ENCODE measurements around the gene UCK2.

UCK2 gene

GRCh38 chr1:165928075-165928731 lies 100.8 kb downstream of the UCK2 start:
- no peaks in the 10 kb centered on the region for H3K4me1 ChIP-seq (ENCODE audit: control insufficient read depth in 1 of 2, insufficient read depth in 2 of 2, low read length in 2 of 2)
- H3K27ac ChIP-seq (ENCODE audit: low read length): no peak overlapping the region
- no peaks in the 10 kb centered on the region for H3K36me3 ChIP-seq (ENCODE audit: control insufficient read depth in 1 of 2, insufficient read depth in 2 of 2, low read length in 2 of 2)
- no peak overlapping the region for H3K4me3 ChIP-seq (ENCODE audit: low read depth in 1 of 2, low read length in 2 of 2)
- H3K27me3 ChIP-seq (ENCODE audit: low read depth, low read length): no peaks in the 10 kb centered on the region
- no peaks in the 10 kb centered on the region for H3K9me3 ChIP-seq (ENCODE audit: control insufficient read depth in 1 of 2, low read length in 2 of 2)

GRCh38 chr1:165930961-165931360 lies 103.5 kb downstream of the UCK2 start:
- H3K4me1 ChIP-seq (ENCODE audit: control insufficient read depth in 1 of 2, insufficient read depth in 2 of 2, low read length in 2 of 2): no peaks in the 10 kb centered on the region
- no peaks in the 10 kb centered on the region for H3K9me3 ChIP-seq (ENCODE audit: control insufficient read depth in 1 of 2, low read length in 2 of 2)
- no peak overlapping the region for H3K4me3 ChIP-seq (ENCODE audit: low read depth in 1 of 2, low read length in 2 of 2)
- H3K27me3 ChIP-seq (ENCODE audit: low read depth, low read length): no peaks in the 10 kb centered on the region
- H3K36me3 ChIP-seq (ENCODE audit: control insufficient read depth in 1 of 2, insufficient read depth in 2 of 2, low read length in 2 of 2): no peaks in the 10 kb centered on the region
- H3K27ac ChIP-seq (ENCODE audit: low read length): no peak overlapping the region

- Histone ChIP-seq H3K27me3 (ENCODE audit: low read depth, low read length) (no peaks in the 10 kb centered on the region), H3K4me3 (ENCODE audit: low read depth in 1 of 2, low read length in 2 of 2) (no peak overlapping the region), H3K27ac (ENCODE audit: low read length) (no peak overlapping the region), H3K36me3 (ENCODE audit: control insufficient read depth in 1 of 2, insufficient read depth in 2 of 2, low read length in 2 of 2) (no peaks in the 10 kb centered on the region), H3K9me3 (ENCODE audit: control insufficient read depth in 1 of 2, low read length in 2 of 2) (no peaks in the 10 kb centered on the region), H3K4me1 (ENCODE audit: control insufficient read depth in 1 of 2, insufficient read depth in 2 of 2, low read length in 2 of 2) (no peaks in the 10 kb centered on the region)
Observed at GRCh38 chr1:165933446-165934170, 106.2 kb downstream of the UCK2 start.

- no peak overlapping the region for H3K27ac ChIP-seq (ENCODE audit: low read length)
- no peaks in the 10 kb centered on the region for H3K9me3 ChIP-seq (ENCODE audit: control insufficient read depth in 1 of 2, low read length in 2 of 2)
- H3K4me1 ChIP-seq (ENCODE audit: control insufficient read depth in 1 of 2, insufficient read depth in 2 of 2, low read length in 2 of 2): no peaks in the 10 kb centered on the region
- H3K36me3 ChIP-seq (ENCODE audit: control insufficient read depth in 1 of 2, insufficient read depth in 2 of 2, low read length in 2 of 2): no peaks in the 10 kb centered on the region
- H3K27me3 ChIP-seq (ENCODE audit: low read depth, low read length): no peaks in the 10 kb centered on the region
- no peak overlapping the region for H3K4me3 ChIP-seq (ENCODE audit: low read depth in 1 of 2, low read length in 2 of 2)
Observed at GRCh38 chr1:165936542-165936941, 109.1 kb downstream of the UCK2 start.

- no peaks in the 10 kb centered on the region for H3K4me1 ChIP-seq (ENCODE audit: control insufficient read depth in 1 of 2, insufficient read depth in 2 of 2, low read length in 2 of 2)
- H3K4me3 ChIP-seq (ENCODE audit: low read depth in 1 of 2, low read length in 2 of 2): no peak overlapping the region
- H3K9me3 ChIP-seq (ENCODE audit: control insufficient read depth in 1 of 2, low read length in 2 of 2): no peaks in the 10 kb centered on the region
- no peaks in the 10 kb centered on the region for H3K36me3 ChIP-seq (ENCODE audit: control insufficient read depth in 1 of 2, insufficient read depth in 2 of 2, low read length in 2 of 2)
- no peak overlapping the region for H3K27ac ChIP-seq (ENCODE audit: low read length)
- no peaks in the 10 kb centered on the region for H3K27me3 ChIP-seq (ENCODE audit: low read depth, low read length)
Observed at GRCh38 chr1:165937829-165938228, 110.4 kb downstream of the UCK2 start.

GRCh38 chr1:165938844-165939243 lies 111.4 kb downstream of the UCK2 start:
- H3K9me3 ChIP-seq (ENCODE audit: control insufficient read depth in 1 of 2, low read length in 2 of 2): no peaks in the 10 kb centered on the region
- no peaks in the 10 kb centered on the region for H3K27me3 ChIP-seq (ENCODE audit: low read depth, low read length)

GRCh38 chr1:165941531-165941930 lies 114.1 kb downstream of the UCK2 start:
- H3K4me3 ChIP-seq (ENCODE audit: low read depth in 1 of 2, low read length in 2 of 2): no peak overlapping the region
- H3K36me3 ChIP-seq (ENCODE audit: control insufficient read depth in 1 of 2, insufficient read depth in 2 of 2, low read length in 2 of 2): no peaks in the 10 kb centered on the region
- no peak overlapping the region for H3K27ac ChIP-seq (ENCODE audit: low read length)
- H3K4me1 ChIP-seq (ENCODE audit: control insufficient read depth in 1 of 2, insufficient read depth in 2 of 2, low read length in 2 of 2): no peaks in the 10 kb centered on the region
- no peaks in the 10 kb centered on the region for H3K27me3 ChIP-seq (ENCODE audit: low read depth, low read length)
- H3K9me3 ChIP-seq (ENCODE audit: control insufficient read depth in 1 of 2, low read length in 2 of 2): no peaks in the 10 kb centered on the region

More at GRCh38 chr1:165938844-165939243, 111.4 kb downstream of the UCK2 start:
- Histone ChIP-seq H3K4me1 (ENCODE audit: control insufficient read depth in 1 of 2, insufficient read depth in 2 of 2, low read length in 2 of 2) (no peaks in the 10 kb centered on the region), H3K27ac (ENCODE audit: low read length) (no peak overlapping the region), H3K36me3 (ENCODE audit: control insufficient read depth in 1 of 2, insufficient read depth in 2 of 2, low read length in 2 of 2) (no peaks in the 10 kb centered on the region), H3K4me3 (ENCODE audit: low read depth in 1 of 2, low read length in 2 of 2) (no peak overlapping the region)

GRCh38 chr1:165942062-165942461 lies 114.6 kb downstream of the UCK2 start:
- Histone ChIP-seq H3K27ac (ENCODE audit: low read length) (no peak overlapping the region), H3K27me3 (ENCODE audit: low read depth, low read length) (no peaks in the 10 kb centered on the region), H3K4me3 (ENCODE audit: low read depth in 1 of 2, low read length in 2 of 2) (no peak overlapping the region)

GRCh38 chr1:165942927-165943597 lies 115.6 kb downstream of the UCK2 start:
- no peak overlapping the region for H3K4me3 ChIP-seq (ENCODE audit: low read depth in 1 of 2, low read length in 2 of 2)
- no peaks in the 10 kb centered on the region for H3K27me3 ChIP-seq (ENCODE audit: low read depth, low read length)
- H3K9me3 ChIP-seq (ENCODE audit: control insufficient read depth in 1 of 2, low read length in 2 of 2): no peaks in the 10 kb centered on the region
- no peaks in the 10 kb centered on the region for H3K4me1 ChIP-seq (ENCODE audit: control insufficient read depth in 1 of 2, insufficient read depth in 2 of 2, low read length in 2 of 2)
- no peak overlapping the region for H3K27ac ChIP-seq (ENCODE audit: low read length)
- H3K36me3 ChIP-seq (ENCODE audit: control insufficient read depth in 1 of 2, insufficient read depth in 2 of 2, low read length in 2 of 2): no peaks in the 10 kb centered on the region

More at GRCh38 chr1:165942062-165942461, 114.6 kb downstream of the UCK2 start:
- H3K36me3 ChIP-seq (ENCODE audit: control insufficient read depth in 1 of 2, insufficient read depth in 2 of 2, low read length in 2 of 2): no peaks in the 10 kb centered on the region
- H3K9me3 ChIP-seq (ENCODE audit: control insufficient read depth in 1 of 2, low read length in 2 of 2): no peaks in the 10 kb centered on the region
- H3K4me1 ChIP-seq (ENCODE audit: control insufficient read depth in 1 of 2, insufficient read depth in 2 of 2, low read length in 2 of 2): no peaks in the 10 kb centered on the region

- Histone ChIP-seq H3K27ac (ENCODE audit: low read length) (no peak overlapping the region), H3K36me3 (ENCODE audit: control insufficient read depth in 1 of 2, insufficient read depth in 2 of 2, low read length in 2 of 2) (no peaks in the 10 kb centered on the region), H3K4me3 (ENCODE audit: low read depth in 1 of 2, low read length in 2 of 2) (no peak overlapping the region), H3K9me3 (ENCODE audit: control insufficient read depth in 1 of 2, low read length in 2 of 2) (no peaks in the 10 kb centered on the region), H3K4me1 (ENCODE audit: control insufficient read depth in 1 of 2, insufficient read depth in 2 of 2, low read length in 2 of 2) (no peaks in the 10 kb centered on the region), H3K27me3 (ENCODE audit: low read depth, low read length) (no peaks in the 10 kb centered on the region)
Observed at GRCh38 chr1:165945911-165946310, 118.5 kb downstream of the UCK2 start.

- H3K4me3 ChIP-seq (ENCODE audit: low read depth in 1 of 2, low read length in 2 of 2): no peak overlapping the region
- no peak overlapping the region for H3K27ac ChIP-seq (ENCODE audit: low read length)
- no peaks in the 10 kb centered on the region for H3K27me3 ChIP-seq (ENCODE audit: low read depth, low read length)
- H3K36me3 ChIP-seq (ENCODE audit: control insufficient read depth in 1 of 2, insufficient read depth in 2 of 2, low read length in 2 of 2): no peaks in the 10 kb centered on the region
- no peaks in the 10 kb centered on the region for H3K9me3 ChIP-seq (ENCODE audit: control insufficient read depth in 1 of 2, low read length in 2 of 2)
- no peaks in the 10 kb centered on the region for H3K4me1 ChIP-seq (ENCODE audit: control insufficient read depth in 1 of 2, insufficient read depth in 2 of 2, low read length in 2 of 2)
Observed at GRCh38 chr1:165947797-165948455, 120.5 kb downstream of the UCK2 start.

Data from muscle layer of duodenum (tissue), 2 donors.